Subcutaneous adipose tissue (tissue), 4 donors: Measurements from ENCODE around the gene DSC1. TPM values are rescaled to one million over a fixed set of nuclear protein-coding genes. Genes with fewer than 3 reads are reported as not detected.

Experiments used
- total RNA-seq, 4 donors: library from RNA; depleted of rRNA; stranded (reverse); fragments of >200 nt; gene quantifications; one replicate each; pipeline ENCODE4 v1.1.0, GENCODE V29; 2016
- TF ChIP-seq, protein P1 (sequence below): fragments of 450-650 bp; IDR thresholded peaks from one replicate; pipeline ENCODE4 v1.5.1; 2016; ENCODE audit warnings: low read depth, mild to moderate bottlenecking, control low read depth, antibody characterized with exemption, moderate library complexity

Gene DSC1, protein sequence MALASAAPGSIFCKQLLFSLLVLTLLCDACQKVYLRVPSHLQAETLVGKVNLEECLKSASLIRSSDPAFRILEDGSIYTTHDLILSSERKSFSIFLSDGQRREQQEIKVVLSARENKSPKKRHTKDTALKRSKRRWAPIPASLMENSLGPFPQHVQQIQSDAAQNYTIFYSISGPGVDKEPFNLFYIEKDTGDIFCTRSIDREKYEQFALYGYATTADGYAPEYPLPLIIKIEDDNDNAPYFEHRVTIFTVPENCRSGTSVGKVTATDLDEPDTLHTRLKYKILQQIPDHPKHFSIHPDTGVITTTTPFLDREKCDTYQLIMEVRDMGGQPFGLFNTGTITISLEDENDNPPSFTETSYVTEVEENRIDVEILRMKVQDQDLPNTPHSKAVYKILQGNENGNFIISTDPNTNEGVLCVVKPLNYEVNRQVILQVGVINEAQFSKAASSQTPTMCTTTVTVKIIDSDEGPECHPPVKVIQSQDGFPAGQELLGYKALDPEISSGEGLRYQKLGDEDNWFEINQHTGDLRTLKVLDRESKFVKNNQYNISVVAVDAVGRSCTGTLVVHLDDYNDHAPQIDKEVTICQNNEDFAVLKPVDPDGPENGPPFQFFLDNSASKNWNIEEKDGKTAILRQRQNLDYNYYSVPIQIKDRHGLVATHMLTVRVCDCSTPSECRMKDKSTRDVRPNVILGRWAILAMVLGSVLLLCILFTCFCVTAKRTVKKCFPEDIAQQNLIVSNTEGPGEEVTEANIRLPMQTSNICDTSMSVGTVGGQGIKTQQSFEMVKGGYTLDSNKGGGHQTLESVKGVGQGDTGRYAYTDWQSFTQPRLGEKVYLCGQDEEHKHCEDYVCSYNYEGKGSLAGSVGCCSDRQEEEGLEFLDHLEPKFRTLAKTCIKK
- total RNA-seq: not detected

GRCh38 chr18:31162825-31163435 is at the start of gene DSC1:
TSS of gene DSC1 (minus strand) at chr18:31162856. CDS start at chr18:31162594, 262 bp downstream.
- TF ChIP-seq, protein P1, sequence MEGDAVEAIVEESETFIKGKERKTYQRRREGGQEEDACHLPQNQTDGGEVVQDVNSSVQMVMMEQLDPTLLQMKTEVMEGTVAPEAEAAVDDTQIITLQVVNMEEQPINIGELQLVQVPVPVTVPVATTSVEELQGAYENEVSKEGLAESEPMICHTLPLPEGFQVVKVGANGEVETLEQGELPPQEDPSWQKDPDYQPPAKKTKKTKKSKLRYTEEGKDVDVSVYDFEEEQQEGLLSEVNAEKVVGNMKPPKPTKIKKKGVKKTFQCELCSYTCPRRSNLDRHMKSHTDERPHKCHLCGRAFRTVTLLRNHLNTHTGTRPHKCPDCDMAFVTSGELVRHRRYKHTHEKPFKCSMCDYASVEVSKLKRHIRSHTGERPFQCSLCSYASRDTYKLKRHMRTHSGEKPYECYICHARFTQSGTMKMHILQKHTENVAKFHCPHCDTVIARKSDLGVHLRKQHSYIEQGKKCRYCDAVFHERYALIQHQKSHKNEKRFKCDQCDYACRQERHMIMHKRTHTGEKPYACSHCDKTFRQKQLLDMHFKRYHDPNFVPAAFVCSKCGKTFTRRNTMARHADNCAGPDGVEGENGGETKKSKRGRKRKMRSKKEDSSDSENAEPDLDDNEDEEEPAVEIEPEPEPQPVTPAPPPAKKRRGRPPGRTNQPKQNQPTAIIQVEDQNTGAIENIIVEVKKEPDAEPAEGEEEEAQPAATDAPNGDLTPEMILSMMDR: no peak

DNA sequence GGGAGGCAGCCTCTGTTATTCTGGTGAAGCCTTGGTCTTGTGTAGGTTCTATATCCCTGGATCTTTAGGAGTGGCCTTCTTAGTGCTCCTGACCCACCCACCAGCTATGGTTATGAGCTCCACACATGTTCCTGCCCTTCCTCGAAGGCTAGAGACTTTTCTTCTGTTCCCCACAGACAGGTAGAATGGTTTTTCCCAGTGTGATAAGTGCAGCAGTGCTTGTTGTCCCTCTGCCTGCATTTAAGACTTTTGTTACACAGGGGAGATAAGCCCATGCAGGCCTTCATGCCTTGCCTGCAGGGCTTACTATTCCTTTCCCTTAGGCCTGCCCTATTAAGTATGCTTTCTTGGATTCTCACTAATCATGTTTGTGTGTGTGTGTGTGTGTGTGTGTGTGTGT is 48.4 kb upstream of the DSC1 start:
- TF ChIP-seq, protein P1: no peak

DNA sequence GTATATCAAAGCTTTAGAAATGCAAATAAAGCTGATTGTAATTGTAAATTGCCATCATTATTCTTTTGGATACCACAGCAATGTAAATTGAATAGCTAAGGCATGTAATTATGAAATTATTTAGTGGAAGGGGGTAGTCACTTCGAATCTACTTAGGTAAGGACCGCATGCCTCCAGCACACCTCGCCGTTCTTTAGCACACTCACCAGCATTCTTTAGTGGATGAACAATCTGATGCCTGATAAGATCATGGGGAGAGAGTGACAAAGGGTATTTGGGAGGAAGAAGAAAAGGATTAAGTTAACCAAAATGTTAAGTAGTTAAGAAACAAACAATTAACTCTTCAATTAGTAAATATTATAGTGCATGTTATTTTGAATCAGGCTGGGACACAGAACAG is 46.4 kb upstream of the DSC1 start:
- TF ChIP-seq, protein P1: no peak

- TF ChIP-seq, protein P1: no peak
These were observed 44.7 kb upstream of the DSC1 start for GRCh38 chr18:31207391-31207790.

DNA sequence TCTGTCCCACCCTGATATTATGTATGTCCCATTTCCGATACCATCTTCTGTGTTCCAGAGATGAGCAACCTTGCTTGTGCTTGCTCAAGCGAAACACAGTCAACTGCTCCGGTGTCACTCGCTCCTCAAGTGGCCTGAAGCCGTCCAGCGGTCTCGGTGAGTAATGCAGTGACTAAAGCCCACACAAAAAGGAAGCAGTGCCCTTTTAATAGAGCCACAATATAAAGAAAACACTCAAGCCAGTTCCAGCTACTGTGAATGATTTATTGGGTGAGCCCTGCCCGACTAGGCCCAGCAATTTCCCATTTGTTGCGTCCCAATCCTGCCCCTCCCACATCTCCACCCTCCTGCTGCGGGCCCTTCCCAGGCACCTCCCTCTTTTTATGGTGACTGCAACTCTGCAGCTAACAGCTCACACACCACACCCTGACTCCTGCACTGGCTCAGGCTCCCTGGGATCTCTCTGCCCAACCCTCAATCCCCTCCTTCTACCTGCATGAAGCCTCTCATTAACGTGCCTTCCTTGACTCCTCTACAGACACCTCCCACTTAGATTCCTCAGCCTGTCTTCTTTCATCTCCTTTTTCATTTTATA is 44.2 kb upstream of the DSC1 start:
- TF ChIP-seq, protein P1: no peak

- TF ChIP-seq, protein P1: no peak
These were observed 43.4 kb upstream of the DSC1 start for GRCh38 chr18:31206071-31206470.
